Gastroesophageal sphincter (tissue), 3 donors: ENCODE measurements around the gene BACH2.

ENCODE experiments used
- EP300 ChIP-seq: sonication (generic); formaldehyde crosslinking; IDR thresholded peaks from one replicate; pipeline ENCODE4 v1.6.1; 2017; ENCODE audit warnings: antibody characterized with exemption, mild to moderate bottlenecking
- POLR2AphosphoS5 ChIP-seq: sonication (generic); formaldehyde crosslinking; IDR thresholded peaks from one replicate; pipeline ENCODE4 v1.6.1; 2017; ENCODE audit warnings: antibody characterized with exemption
- TF ChIP-seq, protein P1 (sequence below), 4 experiments: fragments of 200-600 bp in 2 of 4; fragments of 450-650 bp in 2 of 4; sonication (generic) in 1 of 4; IDR thresholded peaks; one replicate each; pipeline ENCODE4 v1.5.1; 2017 to 2019; ENCODE audit warnings: antibody characterized with exemption in 4 of 4, mild to moderate bottlenecking in 2 of 4, moderate library complexity in 2 of 4

DNA sequence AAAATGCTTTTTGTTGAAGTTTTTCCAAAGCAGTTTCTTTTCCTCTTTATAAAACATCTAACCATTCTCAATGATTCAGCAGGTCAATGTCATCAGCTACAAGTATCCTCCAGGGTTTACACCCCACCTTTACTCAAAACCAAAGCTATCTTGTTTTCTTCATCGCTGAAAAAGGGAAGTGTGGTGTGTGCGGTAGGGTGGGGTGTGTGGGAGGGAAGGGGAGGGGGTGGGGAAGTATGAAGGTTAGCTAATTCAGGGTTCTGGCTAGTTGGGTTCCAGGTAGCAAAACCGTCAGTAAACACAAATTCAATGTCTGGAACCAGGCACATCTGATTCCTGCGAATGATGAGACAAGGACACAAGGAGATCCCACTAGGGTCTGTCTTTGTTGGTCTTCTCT lies 212.8 kb downstream of the BACH2 start:
- TF ChIP-seq, protein P1, sequence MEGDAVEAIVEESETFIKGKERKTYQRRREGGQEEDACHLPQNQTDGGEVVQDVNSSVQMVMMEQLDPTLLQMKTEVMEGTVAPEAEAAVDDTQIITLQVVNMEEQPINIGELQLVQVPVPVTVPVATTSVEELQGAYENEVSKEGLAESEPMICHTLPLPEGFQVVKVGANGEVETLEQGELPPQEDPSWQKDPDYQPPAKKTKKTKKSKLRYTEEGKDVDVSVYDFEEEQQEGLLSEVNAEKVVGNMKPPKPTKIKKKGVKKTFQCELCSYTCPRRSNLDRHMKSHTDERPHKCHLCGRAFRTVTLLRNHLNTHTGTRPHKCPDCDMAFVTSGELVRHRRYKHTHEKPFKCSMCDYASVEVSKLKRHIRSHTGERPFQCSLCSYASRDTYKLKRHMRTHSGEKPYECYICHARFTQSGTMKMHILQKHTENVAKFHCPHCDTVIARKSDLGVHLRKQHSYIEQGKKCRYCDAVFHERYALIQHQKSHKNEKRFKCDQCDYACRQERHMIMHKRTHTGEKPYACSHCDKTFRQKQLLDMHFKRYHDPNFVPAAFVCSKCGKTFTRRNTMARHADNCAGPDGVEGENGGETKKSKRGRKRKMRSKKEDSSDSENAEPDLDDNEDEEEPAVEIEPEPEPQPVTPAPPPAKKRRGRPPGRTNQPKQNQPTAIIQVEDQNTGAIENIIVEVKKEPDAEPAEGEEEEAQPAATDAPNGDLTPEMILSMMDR (IDR thresholded peaks at IDR 0.05) = no peak
- no peak for TF ChIP-seq EP300
- no peak for TF ChIP-seq POLR2AphosphoS5
